Measurements from ENCODE around the gene TAS1R3. TPM values are rescaled to one million over a fixed set of nuclear protein-coding genes. Genes with fewer than 3 reads are reported as not detected.
A peak's percentile ranks its signal among the peaks of the same experiment; 100 is the strongest.

TAS1R3 gene
- total RNA-seq, 1 experiment from 2014 or later = 0.22 TPM

- DNase-seq (ENCODE audit: low spot score) (no peak), ATAC-seq (no peak)
- peaks cover 4% of the 10 kb centered on the region for H3K9me3 Mint-ChIP-seq
- no peak overlapping the region for H3K27ac Mint-ChIP-seq
- TF ChIP-seq GABPB1 (CRISPR knock-in tag; IDR thresholded peaks at IDR 0.05) (no peak), E2F5 (CRISPR knock-in tag; IDR thresholded peaks at IDR 0.05) (no peak), NFE2L1 (CRISPR knock-in tag; IDR thresholded peaks at IDR 0.05) (no peak), CTCF (IDR thresholded peaks at IDR 0.05) (no peak), TCF7 (CRISPR knock-in tag; IDR thresholded peaks at IDR 0.05; ENCODE audit: low read depth) (no peak), ZNF121 (CRISPR knock-in tag; IDR thresholded peaks at IDR 0.05) (no peak), ZBTB21 (CRISPR knock-in tag; IDR thresholded peaks at IDR 0.05; ENCODE audit: borderline replicate concordance) (no peak), SOX15 (CRISPR knock-in tag; IDR thresholded peaks at IDR 0.05) (no peak), FOXK1 (CRISPR knock-in tag; IDR thresholded peaks at IDR 0.05) (no peak), MLX (CRISPR knock-in tag; IDR thresholded peaks at IDR 0.05) (no peak), ZSCAN18 (CRISPR knock-in tag; IDR thresholded peaks at IDR 0.05) (no peak), MAX (CRISPR knock-in tag; IDR thresholded peaks at IDR 0.05) (no peak), KAT7 (CRISPR knock-in tag; IDR thresholded peaks at IDR 0.05; ENCODE audit: borderline replicate concordance) (no peak)
- H3K27me3 Mint-ChIP-seq (ENCODE audit: low read depth) = no peaks in the 10 kb centered on the region
- H3K4me3 Mint-ChIP-seq = no peak overlapping the region
- CTCF ChIA-PET = interaction anchor here (0.7 kb wide), 1 partner anchor 33 kb away, joined by 4 read pairs; no protein-coding TSS in a partner anchor
- H3K4me1 Mint-ChIP-seq = no peaks in the 10 kb centered on the region
- no peaks in the 10 kb centered on the region for H3K36me3 Mint-ChIP-seq
- POLR2A ChIA-PET = no interaction called here
These were observed 2.6 kb downstream of the TAS1R3 start for GRCh38 chr1:1333551-1334241.

- CTCF ChIA-PET = interaction anchor here (1.3 kb wide), 1 partner anchor 43 kb away, joined by 6 read pairs; no protein-coding TSS in a partner anchor
- Mint-ChIP-seq H3K4me1 (no peaks in the 10 kb centered on the region), H3K27ac (no peak overlapping the region), H3K36me3 (peaks cover 3% of the 10 kb centered on the region), H3K4me3 (no peak overlapping the region), H3K27me3 (ENCODE audit: low read depth) (no peaks in the 10 kb centered on the region), H3K9me3 (peaks cover 2% of the 10 kb centered on the region)
- POLR2A ChIA-PET = no interaction called here
- peak; percentile 44 for ATAC-seq
- DNase-seq (ENCODE audit: low spot score) = peak; percentile 83
- TF ChIP-seq SOX15 (CRISPR knock-in tag; IDR thresholded peaks at IDR 0.05) (no peak), HMGA2 (CRISPR knock-in tag; IDR thresholded peaks at IDR 0.05) (no peak), STAT6 (CRISPR knock-in tag; conservative IDR thresholded peaks at IDR 0.05; ENCODE audit: low read depth) (0 out of 2 replicates have a peak, but pooled peaks have one; percentile 98), GRHL2 (CRISPR knock-in tag; IDR thresholded peaks at IDR 0.05; ENCODE audit: insufficient replicate concordance, severe bottlenecking) (no peak), NR1H2 (CRISPR knock-in tag; IDR thresholded peaks at IDR 0.05) (peak; percentile 100), E2F1 (CRISPR knock-in tag; IDR thresholded peaks at IDR 0.05) (peak; percentile 100), USF2 (CRISPR knock-in tag; IDR thresholded peaks at IDR 0.05) (peak; percentile 73), FOXP1 (CRISPR knock-in tag; IDR thresholded peaks at IDR 0.05; ENCODE audit: borderline replicate concordance) (peak; percentile 100), RELA (CRISPR knock-in tag; IDR thresholded peaks at IDR 0.05; ENCODE audit: borderline replicate concordance) (peak; percentile 100), CTCF (IDR thresholded peaks at IDR 0.05) (no peak), ZNF396 (CRISPR knock-in tag; IDR thresholded peaks at IDR 0.05; ENCODE audit: borderline replicate concordance) (peak; percentile 94; the same call in 1 of the 2 replicates)
These were observed 3.8 kb downstream of the TAS1R3 start for GRCh38 chr1:1334835-1335234.

Measured in WTC11 (cell line).